PC-9 (cell line): ENCODE measurements around the gene MAN2A2. TPM values are rescaled to one million over a fixed set of nuclear protein-coding genes. Genes with fewer than 3 reads are reported as not detected.

ENCODE experiments used
- BruUV-seq: library from RNA; stranded (reverse); fragments of 400-500 nt; replicated peaks from 2 replicates; lab custom pipeline; 2021; lab: Mats Ljungman, UMichigan
- CTCF ChIA-PET: fragments of 300-600 bp; sonication (Branson Sonifier 250); formaldehyde crosslinking; loops from one replicate; lab custom pipeline; 2022; ENCODE audit warnings: antibody characterized with exemption; lab: Charles Lee
- POLR2A ChIA-PET: fragments of 300-600 bp; sonication (Branson Sonifier 250); formaldehyde crosslinking; loops from one replicate; lab custom pipeline; 2022; ENCODE audit warnings: antibody characterized with exemption; ENCODE audit not compliant: unreplicated experiment; lab: Charles Lee
- DNase-seq, 2 experiments: peaks; one replicate each; pipeline versions ENCODE4 v3.0.0 to v3.0.0-alpha.2; 2015 to 2022; ENCODE audit warnings: mixed read lengths in 1 of 2
- H2AFZ ChIP-seq: fragments of 200-600 bp; sonication (generic); 2 replicates; pipeline ENCODE4 v1.8.1; 2017; ENCODE audit warnings: antibody characterized with exemption
- H3F3A ChIP-seq: fragments of 200-600 bp; sonication (generic); 2 replicates; pipeline ENCODE4 v1.8.1; 2017; ENCODE audit warnings: antibody characterized with exemption, mild to moderate bottlenecking, low read depth; ENCODE audit not compliant: insufficient read depth
- H3K27ac ChIP-seq: fragments of 200-600 bp; sonication (generic); 2 replicates; pipeline ENCODE4 v1.6.1; 2016; ENCODE audit warnings: mixed run types
- H3K27me3 ChIP-seq: fragments of 200-600 bp; sonication (generic); 2 replicates; pipeline ENCODE4 v1.6.1; 2016; ENCODE audit warnings: low read depth, mixed run types; ENCODE audit not compliant: insufficient read depth
- H3K36me3 ChIP-seq: fragments of 200-600 bp; sonication (generic); 2 replicates; pipeline ENCODE4 v1.6.1; 2016; ENCODE audit warnings: low read depth, mixed run types
- H3K4me1 ChIP-seq: fragments of 200-600 bp; sonication (generic); replicated peaks from 2 replicates; pipeline ENCODE4 v1.6.1; 2016; ENCODE audit warnings: mixed run types; ENCODE audit not compliant: insufficient read depth
- H3K4me2 ChIP-seq: fragments of 200-600 bp; sonication (generic); 2 replicates; pipeline ENCODE4 v1.6.1; 2017; ENCODE audit warnings: mixed run types
- H3K4me3 ChIP-seq: fragments of 200-600 bp; sonication (generic); 2 replicates; pipeline ENCODE4 v1.6.1; 2016; ENCODE audit warnings: mixed run types
- H3K79me2 ChIP-seq: fragments of 200-600 bp; sonication (generic); 2 replicates; pipeline ENCODE4 v1.6.1; 2017; ENCODE audit warnings: low read depth, mixed run types
- H3K9me2 ChIP-seq: fragments of 200-600 bp; sonication (generic); 2 replicates; pipeline ENCODE4 v1.8.1; 2017; ENCODE audit warnings: mild to moderate bottlenecking; ENCODE audit not compliant: insufficient read depth
- H3K9me3 ChIP-seq: fragments of 200-600 bp; sonication (generic); 2 replicates; pipeline ENCODE4 v1.8.1; 2016; ENCODE audit warnings: low read depth; ENCODE audit not compliant: insufficient read depth
- H4K20me1 ChIP-seq: fragments of 200-600 bp; sonication (generic); 2 replicates; pipeline ENCODE4 v1.8.1; 2017; ENCODE audit not compliant: insufficient read depth
- EZH2 ChIP-seq: fragments of 200-600 bp; sonication (generic); IDR thresholded peaks from 2 replicates; pipeline ENCODE4 v1.8.0; 2017; ENCODE audit warnings: antibody characterized with exemption, low read depth
- intact Hi-C: fragments of 100-400 bp; cut with micrococcal nuclease; formaldehyde crosslinking; loops from one replicate; pipeline ENCODE4 v1.10.0; 2022; ENCODE audit not compliant: unreplicated experiment
- total RNA-seq: library from RNA; stranded (reverse); gene quantifications from 2 replicates; pipeline ENCODE4 v1.2.3, GENCODE V29; 2021
- TF ChIP-seq, protein P1 (sequence below): fragments of 200-600 bp; sonication (generic); conservative IDR thresholded peaks from 2 replicates; pipeline ENCODE4 v1.6.1; 2017; ENCODE audit warnings: mixed run types, antibody characterized with exemption, mild to moderate bottlenecking, moderate library complexity

The MAN2A2 gene
- total RNA-seq, 1 experiment from 2014 or later = 27.1 TPM

DNA sequence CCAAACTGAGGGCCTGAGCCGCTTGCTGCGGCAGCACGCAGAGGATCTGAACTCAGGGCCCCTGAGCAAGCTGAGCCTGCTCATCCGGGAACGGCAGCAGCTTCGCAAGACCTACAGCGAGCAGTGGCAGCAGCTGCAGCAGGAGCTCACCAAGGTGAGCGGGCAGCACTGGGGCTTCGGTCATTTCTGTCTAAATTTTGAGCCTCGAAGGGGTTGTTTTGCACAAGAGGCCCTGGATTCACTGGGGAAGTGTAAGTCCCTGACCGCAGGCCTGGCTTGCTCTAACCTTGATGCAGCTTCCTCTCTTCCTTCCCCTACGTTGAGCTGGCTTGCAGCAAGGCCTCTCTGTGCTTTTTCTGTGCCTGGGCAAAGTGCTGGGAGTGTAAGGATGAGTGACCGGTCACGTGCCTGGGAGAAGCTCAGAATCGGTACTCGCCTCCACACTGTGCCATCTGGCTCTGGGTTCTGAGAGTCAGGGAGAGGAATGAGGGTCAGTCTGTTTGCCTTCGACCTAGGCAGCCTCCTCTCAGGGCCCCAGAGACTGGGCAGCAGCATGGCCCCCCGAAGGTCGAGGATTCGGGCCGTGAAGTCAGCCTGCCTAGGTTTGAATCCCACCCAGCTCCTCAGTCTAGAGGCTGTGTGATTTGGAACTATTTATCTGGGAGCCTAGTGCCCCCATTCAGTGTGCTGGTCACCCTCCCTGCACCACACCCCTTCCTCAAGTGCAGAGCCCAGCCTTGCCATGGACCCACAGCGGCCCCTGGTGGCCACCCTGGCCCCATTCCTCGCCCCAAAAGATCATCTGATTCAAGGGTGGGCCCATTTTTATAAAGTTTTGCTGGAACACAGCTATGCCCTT, 17.4 kb upstream of the MAN2A2 start:
- no peak overlapping the region for H2AFZ ChIP-seq
- ChIA-PET POLR2A (no interaction called here), CTCF (interaction anchor here (0.6 to 2.4 kb wide), 8 partner anchors 18 to 743 kb away, joined by 3 to 26 read pairs (median 4); no protein-coding TSS in a partner anchor)
- H3K36me3 ChIP-seq = no peaks in the 10 kb centered on the region
- peak in 1 of 2 experiments; percentile 66 for DNase-seq
- no peaks in the 10 kb centered on the region for H3K9me2 ChIP-seq
- no peak for TF ChIP-seq EZH2
- TF ChIP-seq, protein P1, sequence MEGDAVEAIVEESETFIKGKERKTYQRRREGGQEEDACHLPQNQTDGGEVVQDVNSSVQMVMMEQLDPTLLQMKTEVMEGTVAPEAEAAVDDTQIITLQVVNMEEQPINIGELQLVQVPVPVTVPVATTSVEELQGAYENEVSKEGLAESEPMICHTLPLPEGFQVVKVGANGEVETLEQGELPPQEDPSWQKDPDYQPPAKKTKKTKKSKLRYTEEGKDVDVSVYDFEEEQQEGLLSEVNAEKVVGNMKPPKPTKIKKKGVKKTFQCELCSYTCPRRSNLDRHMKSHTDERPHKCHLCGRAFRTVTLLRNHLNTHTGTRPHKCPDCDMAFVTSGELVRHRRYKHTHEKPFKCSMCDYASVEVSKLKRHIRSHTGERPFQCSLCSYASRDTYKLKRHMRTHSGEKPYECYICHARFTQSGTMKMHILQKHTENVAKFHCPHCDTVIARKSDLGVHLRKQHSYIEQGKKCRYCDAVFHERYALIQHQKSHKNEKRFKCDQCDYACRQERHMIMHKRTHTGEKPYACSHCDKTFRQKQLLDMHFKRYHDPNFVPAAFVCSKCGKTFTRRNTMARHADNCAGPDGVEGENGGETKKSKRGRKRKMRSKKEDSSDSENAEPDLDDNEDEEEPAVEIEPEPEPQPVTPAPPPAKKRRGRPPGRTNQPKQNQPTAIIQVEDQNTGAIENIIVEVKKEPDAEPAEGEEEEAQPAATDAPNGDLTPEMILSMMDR = peak; percentile 98
- no peak overlapping the region for H3K4me3 ChIP-seq
- H3K27ac ChIP-seq = no peak overlapping the region
- no peaks in the 10 kb centered on the region for H3K27me3 ChIP-seq
- no peak overlapping the region for H3K4me2 ChIP-seq
- peaks cover 7% of the 10 kb centered on the region; the same call in 1 of the 2 replicates for H3F3A ChIP-seq
- no peaks in the 10 kb centered on the region for H3K79me2 ChIP-seq
- BruUV-seq = no TSS peak
- no peaks in the 10 kb centered on the region for H3K4me1 ChIP-seq
- H3K9me3 ChIP-seq = no peaks in the 10 kb centered on the region
- intact Hi-C loops = loop anchor here (1.0 kb wide), 4 partner anchors 192 to 742 kb away; no protein-coding TSS in a partner anchor
- H4K20me1 ChIP-seq = peaks cover 4% of the 10 kb centered on the region; the same call in 1 of the 2 replicates

DNA sequence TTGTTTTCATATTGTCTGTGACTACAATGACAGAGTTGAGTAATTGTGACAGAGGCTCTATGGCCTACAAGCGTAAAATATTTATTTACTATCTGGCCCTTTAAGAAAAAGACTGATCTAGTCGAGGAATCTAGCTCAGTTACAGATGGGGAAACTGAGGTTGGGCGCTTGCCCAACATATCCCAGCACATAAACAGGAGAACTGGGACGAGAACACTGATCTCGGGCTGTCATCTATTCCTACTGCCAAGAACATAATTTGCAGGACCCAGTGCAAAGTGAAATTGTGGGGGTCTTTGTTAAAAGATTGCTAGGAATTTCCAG, 16.8 kb upstream of the MAN2A2 start:
- ChIA-PET POLR2A (no interaction called here), CTCF (interaction anchor here (0.6 to 2.4 kb wide), 7 partner anchors 18 to 743 kb away, joined by 3 to 26 read pairs (median 4); no protein-coding TSS in a partner anchor)
- Histone ChIP-seq H3F3A (peaks cover 7% of the 10 kb centered on the region; the same call in 1 of the 2 replicates), H3K9me3 (no peaks in the 10 kb centered on the region), H2AFZ (no peak overlapping the region), H3K4me1 (no peaks in the 10 kb centered on the region), H3K4me3 (no peak overlapping the region), H3K27ac (no peak overlapping the region), H3K4me2 (no peak overlapping the region), H3K9me2 (no peaks in the 10 kb centered on the region), H3K79me2 (no peaks in the 10 kb centered on the region), H4K20me1 (peaks cover 4% of the 10 kb centered on the region; the same call in 1 of the 2 replicates), H3K36me3 (no peaks in the 10 kb centered on the region), H3K27me3 (no peaks in the 10 kb centered on the region)
- TF ChIP-seq, protein P1 = 0 out of 2 replicates have a peak, but pooled peaks have one; percentile 11
- no peak for TF ChIP-seq EZH2
- no peak for DNase-seq
- no TSS peak for BruUV-seq
- intact Hi-C loops = loop anchor here (1.0 kb wide), 4 partner anchors 193 to 743 kb away; no protein-coding TSS in a partner anchor

DNA sequence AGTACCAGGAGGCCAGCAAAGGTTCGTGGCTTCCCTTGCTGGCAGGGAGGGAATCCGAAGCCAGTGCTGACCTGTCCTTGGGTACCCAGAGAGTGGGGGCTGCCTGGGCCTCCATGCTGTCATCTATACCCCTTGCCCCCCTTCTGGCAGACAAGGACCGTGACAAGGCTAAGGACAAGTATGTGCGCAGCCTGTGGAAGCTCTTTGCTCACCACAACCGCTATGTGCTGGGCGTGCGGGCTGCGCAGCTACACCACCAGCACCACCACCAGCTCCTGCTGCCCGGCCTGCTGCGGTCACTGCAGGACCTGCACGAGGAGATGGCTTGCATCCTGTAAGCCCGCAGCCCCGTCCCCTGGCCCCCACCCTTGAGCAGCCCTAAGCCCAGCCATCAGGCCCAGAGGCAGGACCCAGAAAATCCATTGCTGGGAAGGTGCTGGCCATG, 16.0 kb upstream of the MAN2A2 start:
- POLR2A ChIA-PET = no interaction called here
- Histone ChIP-seq H4K20me1 (peaks cover 4% of the 10 kb centered on the region; the same call in 1 of the 2 replicates), H3K9me3 (no peaks in the 10 kb centered on the region), H3K36me3 (no peaks in the 10 kb centered on the region), H3K27ac (no peak overlapping the region), H3K4me2 (no peak overlapping the region), H3K4me1 (no peaks in the 10 kb centered on the region), H2AFZ (no peak overlapping the region), H3K79me2 (no peaks in the 10 kb centered on the region), H3K27me3 (no peaks in the 10 kb centered on the region), H3K9me2 (no peaks in the 10 kb centered on the region), H3F3A (peaks cover 7% of the 10 kb centered on the region; the same call in 1 of the 2 replicates), H3K4me3 (no peak overlapping the region)
- intact Hi-C loops = no loop called here
- CTCF ChIA-PET = interaction anchor here (0.9 to 2.4 kb wide), 3 partner anchors 239 to 744 kb away, joined by 3 to 26 read pairs (median 10); no protein-coding TSS in a partner anchor
- BruUV-seq = no TSS peak
- no peak for DNase-seq
- TF ChIP-seq, protein P1 = no peak
- TF ChIP-seq EZH2 = no peak
